ENCODE data around the gene IGFBP1. TPM values are rescaled to one million over a fixed set of nuclear protein-coding genes. Genes with fewer than 3 reads are reported as not detected.

IGFBP1 gene
- total and polyA plus RNA-seq, 7 experiments from 2014 or later = not detected

GRCh38 chr7:45872116-45873034, 15.9 kb upstream of the IGFBP1 start:
- POLR2A ChIA-PET = no interaction called here
- H3K27me3 ChIP-seq (ENCODE audit: control insufficient read depth in 2 of 2, insufficient read depth in 2 of 2, low read length in 2 of 2) = no peaks in the 10 kb centered on the region
- intact Hi-C loops (cut with micrococcal nuclease) = no loop called here
- H3K4me1 ChIP-seq (ENCODE audit: control insufficient read depth in 2 of 2, insufficient read depth in 2 of 2, low read length in 2 of 2) = no peaks in the 10 kb centered on the region
- Mint-ChIP-seq H3K27ac (no peak overlapping the region), H3K4me1 (peaks cover 0 to 2% (median 0%) of the 10 kb centered on the region in 7 donors), H3K9me3 (peaks cover 0 to 6% (median 0%) of the 10 kb centered on the region in 11 donors), H3K27me3 (peaks cover 0 to 7% (median 4%) of the 10 kb centered on the region in 5 donors), H3K36me3 (no peaks in the 10 kb centered on the region), H3K4me3 (no peak overlapping the region)
- DNase-seq (no peak), ATAC-seq (no peak)
- no peaks in the 10 kb centered on the region for H3K9me3 ChIP-seq (ENCODE audit: control insufficient read depth in 2 of 3, low read length in 3 of 3)
- no peak overlapping the region for H3K4me3 ChIP-seq (ENCODE audit: low read length)
- CTCF ChIA-PET = no interaction called here
- H3K27ac ChIP-seq (ENCODE audit: low read depth, low read length) = no peak overlapping the region
- no peaks in the 10 kb centered on the region for H3K36me3 ChIP-seq (ENCODE audit: control insufficient read depth in 2 of 3, insufficient read depth in 3 of 3, low read length in 3 of 3)

GRCh38 chr7:45873035-45873354, 15.3 kb upstream of the IGFBP1 start, which contains the start of gene CCDC201:
CCDC201 (minus strand) TSS chr7:45873082; CDS start chr7:45873007, 75 bp downstream.
- Mint-ChIP-seq H3K36me3 (no peaks in the 10 kb centered on the region), H3K4me3 (no peak within 1 kb of the TSS), H3K9me3 (peaks cover 0 to 10% (median 0%) of the 10 kb centered on the region in 11 donors), H3K4me1 (peaks cover 0 to 2% (median 0%) of the 10 kb centered on the region in 7 donors), H3K27me3 (peaks cover 0 to 7% (median 4%) of the 10 kb centered on the region in 5 donors), H3K27ac (no peak within 1 kb of the TSS)
- CTCF ChIA-PET = no interaction called here
- no peaks in the 10 kb centered on the region for H3K9me3 ChIP-seq (ENCODE audit: control insufficient read depth in 2 of 3, low read length in 3 of 3)
- DNase-seq = no peak
- no peaks in the 10 kb centered on the region for H3K27me3 ChIP-seq (ENCODE audit: control insufficient read depth in 2 of 2, insufficient read depth in 2 of 2, low read length in 2 of 2)
- no peak within 1 kb of the TSS for H3K27ac ChIP-seq (ENCODE audit: low read depth, low read length)
- POLR2A ChIA-PET = no interaction called here
- intact Hi-C loops (cut with micrococcal nuclease) = no loop called here
- no peaks in the 10 kb centered on the region for H3K4me1 ChIP-seq (ENCODE audit: control insufficient read depth in 2 of 2, insufficient read depth in 2 of 2, low read length in 2 of 2)
- ATAC-seq = no peak
- H3K4me3 ChIP-seq (ENCODE audit: low read length) = no peak within 1 kb of the TSS
- no peaks in the 10 kb centered on the region for H3K36me3 ChIP-seq (ENCODE audit: control insufficient read depth in 2 of 3, insufficient read depth in 3 of 3, low read length in 3 of 3)

- Histone ChIP-seq H3K4me1 (ENCODE audit: control insufficient read depth in 2 of 2, insufficient read depth in 2 of 2, low read length in 2 of 2) (no peaks in the 10 kb centered on the region), H3K27me3 (ENCODE audit: control insufficient read depth in 2 of 2, insufficient read depth in 2 of 2, low read length in 2 of 2) (no peaks in the 10 kb centered on the region), H3K4me3 (ENCODE audit: low read length) (no peak overlapping the region), H3K27ac (ENCODE audit: low read depth, low read length) (no peak overlapping the region), H3K9me3 (ENCODE audit: control insufficient read depth in 2 of 3, low read length in 3 of 3) (no peaks in the 10 kb centered on the region), H3K36me3 (ENCODE audit: control insufficient read depth in 2 of 3, insufficient read depth in 3 of 3, low read length in 3 of 3) (no peaks in the 10 kb centered on the region)
- POLR2A ChIA-PET = no interaction called here
- peaks cover 0 to 7% (median 4%) of the 10 kb centered on the region in 5 donors for H3K27me3 Mint-ChIP-seq
- CTCF ChIA-PET = no interaction called here
- peaks cover 0 to 2% (median 0%) of the 10 kb centered on the region in 7 donors for H3K4me1 Mint-ChIP-seq
- peaks cover 0 to 13% (median 2%) of the 10 kb centered on the region in 11 donors for H3K9me3 Mint-ChIP-seq
- H3K4me3 Mint-ChIP-seq = no peak overlapping the region
- intact Hi-C loops (cut with micrococcal nuclease) = no loop called here
- no peak overlapping the region for H3K27ac Mint-ChIP-seq
- no peaks in the 10 kb centered on the region for H3K36me3 Mint-ChIP-seq
- DNase-seq (no peak), ATAC-seq (no peak)
Measured at GRCh38 chr7:45873355-45873754, 14.9 kb upstream of the IGFBP1 start.

- H3K36me3 ChIP-seq (ENCODE audit: control insufficient read depth in 2 of 3, insufficient read depth in 3 of 3, low read length in 3 of 3) = no peaks in the 10 kb centered on the region
- POLR2A ChIA-PET = no interaction called here
- no peaks in the 10 kb centered on the region for H3K27me3 ChIP-seq (ENCODE audit: control insufficient read depth in 2 of 2, insufficient read depth in 2 of 2, low read length in 2 of 2)
- no peak for ATAC-seq
- no peaks in the 10 kb centered on the region for H3K36me3 Mint-ChIP-seq
- H3K9me3 Mint-ChIP-seq = peaks cover 0 to 25% (median 6%) of the 10 kb centered on the region in 11 donors
- no peaks in the 10 kb centered on the region for H3K9me3 ChIP-seq (ENCODE audit: control insufficient read depth in 2 of 3, low read length in 3 of 3)
- no peak overlapping the region for H3K27ac Mint-ChIP-seq
- H3K4me3 Mint-ChIP-seq = no peak overlapping the region
- H3K27me3 Mint-ChIP-seq = peaks cover 0 to 5% (median 3%) of the 10 kb centered on the region in 5 donors
- no peak overlapping the region for H3K4me3 ChIP-seq (ENCODE audit: low read length)
- CTCF ChIA-PET = no interaction called here
- no peak for DNase-seq
- intact Hi-C loops (cut with micrococcal nuclease) = no loop called here
- no peak overlapping the region for H3K27ac ChIP-seq (ENCODE audit: low read depth, low read length)
- H3K4me1 Mint-ChIP-seq = peaks cover 0 to 2% (median 0%) of the 10 kb centered on the region in 7 donors
- H3K4me1 ChIP-seq (ENCODE audit: control insufficient read depth in 2 of 2, insufficient read depth in 2 of 2, low read length in 2 of 2) = no peaks in the 10 kb centered on the region
Measured at GRCh38 chr7:45874408-45875131, 13.7 kb upstream of the IGFBP1 start.

- ATAC-seq (no peak), DNase-seq (no peak)
- Mint-ChIP-seq H3K36me3 (no peaks in the 10 kb centered on the region), H3K4me1 (peaks cover 0 to 2% (median 0%) of the 10 kb centered on the region in 7 donors), H3K4me3 (no peak overlapping the region), H3K27ac (no peak overlapping the region), H3K27me3 (peaks cover 0 to 3% (median 0%) of the 10 kb centered on the region in 5 donors), H3K9me3 (peaks cover 0 to 29% (median 6%) of the 10 kb centered on the region in 11 donors)
- ChIA-PET CTCF (no interaction called here), POLR2A (no interaction called here)
- Histone ChIP-seq H3K27ac (ENCODE audit: low read depth, low read length) (no peak overlapping the region), H3K36me3 (ENCODE audit: control insufficient read depth in 2 of 3, insufficient read depth in 3 of 3, low read length in 3 of 3) (no peaks in the 10 kb centered on the region), H3K27me3 (ENCODE audit: control insufficient read depth in 2 of 2, insufficient read depth in 2 of 2, low read length in 2 of 2) (no peaks in the 10 kb centered on the region), H3K9me3 (ENCODE audit: control insufficient read depth in 2 of 3, low read length in 3 of 3) (no peaks in the 10 kb centered on the region), H3K4me3 (ENCODE audit: low read length) (no peak overlapping the region), H3K4me1 (ENCODE audit: control insufficient read depth in 2 of 2, insufficient read depth in 2 of 2, low read length in 2 of 2) (no peaks in the 10 kb centered on the region)
- intact Hi-C loops (cut with micrococcal nuclease) = no loop called here
Measured at GRCh38 chr7:45876519-45876918, 11.8 kb upstream of the IGFBP1 start.

- H3K4me1 ChIP-seq (ENCODE audit: control insufficient read depth in 2 of 2, insufficient read depth in 2 of 2, low read length in 2 of 2) = no peaks in the 10 kb centered on the region
- intact Hi-C loops (cut with micrococcal nuclease) = no loop called here
- Mint-ChIP-seq H3K36me3 (no peaks in the 10 kb centered on the region), H3K9me3 (peaks cover 0 to 29% (median 6%) of the 10 kb centered on the region in 11 donors), H3K4me1 (peaks cover 0 to 2% (median 0%) of the 10 kb centered on the region in 7 donors), H3K27ac (no peak overlapping the region), H3K4me3 (no peak overlapping the region), H3K27me3 (peaks cover 0 to 11% (median 7%) of the 10 kb centered on the region in 5 donors)
- H3K36me3 ChIP-seq (ENCODE audit: control insufficient read depth in 2 of 3, insufficient read depth in 3 of 3, low read length in 3 of 3) = no peaks in the 10 kb centered on the region
- ChIA-PET CTCF (no interaction called here), POLR2A (no interaction called here)
- DNase-seq = no peak
- no peak for ATAC-seq
- no peaks in the 10 kb centered on the region for H3K27me3 ChIP-seq (ENCODE audit: control insufficient read depth in 2 of 2, insufficient read depth in 2 of 2, low read length in 2 of 2)
- no peak overlapping the region for H3K27ac ChIP-seq (ENCODE audit: low read depth, low read length)
- no peak overlapping the region for H3K4me3 ChIP-seq (ENCODE audit: low read length)
- H3K9me3 ChIP-seq (ENCODE audit: control insufficient read depth in 2 of 3, low read length in 3 of 3) = no peaks in the 10 kb centered on the region
Measured at GRCh38 chr7:45878457-45879144, 9.7 kb upstream of the IGFBP1 start.
